Fibroblast of mammary gland (primary cell): Measurements from ENCODE around the gene TRIM67.

ENCODE experiments used
- DNase-seq: peaks from one replicate; pipeline ENCODE4 v3.0.0-alpha.2; 2010; ENCODE audit warnings: low read depth
- H3K4me3 ChIP-seq: 2 replicates; pipeline ENCODE4 v1.5.1; 2011; ENCODE audit warnings: low read depth, mild to moderate bottlenecking, low read length, moderate library complexity; ENCODE audit not compliant: control insufficient read depth
- CTCF ChIP-seq: conservative IDR thresholded peaks from 2 replicates; pipeline ENCODE4 v1.5.1; 2011; ENCODE audit warnings: low read depth, low read length, inconsistent platforms; ENCODE audit not compliant: control insufficient read depth, insufficient read depth

The TRIM67 gene

GRCh38 chr1:231232870-231233734 lies 71.2 kb downstream of the TRIM67 start:
- DNase-seq, result no peak
- no peak overlapping the region for H3K4me3 ChIP-seq
- no peak for TF ChIP-seq CTCF

GRCh38 chr1:231233735-231234417 lies 72.0 kb downstream of the TRIM67 start:
- no peak for TF ChIP-seq CTCF
- peak; percentile 18 for DNase-seq
- no peak overlapping the region for H3K4me3 ChIP-seq

GRCh38 chr1:231234506-231234905 lies 72.6 kb downstream of the TRIM67 start:
- no peak for TF ChIP-seq CTCF
- DNase-seq, result no peak
- no peak overlapping the region for H3K4me3 ChIP-seq

GRCh38 chr1:231235526-231236207 lies 73.8 kb downstream of the TRIM67 start:
- no peak for TF ChIP-seq CTCF
- DNase-seq, result no peak
- no peak overlapping the region for H3K4me3 ChIP-seq

GRCh38 chr1:231236208-231236591 lies 74.3 kb downstream of the TRIM67 start:
- TF ChIP-seq CTCF, result no peak
- peak; percentile 70 for DNase-seq
- no peak overlapping the region for H3K4me3 ChIP-seq

- TF ChIP-seq CTCF, result no peak
- DNase-seq, result no peak
- H3K4me3 ChIP-seq, result no peak overlapping the region
These were observed 75.1 kb downstream of the TRIM67 start for GRCh38 chr1:231236938-231237337.
